LNCaP clone FGC (cell line): Measurements from ENCODE around the gene AHDC1.

Experiments
- DNase-seq: peaks from one replicate; pipeline ENCODE4 v3.0.0-alpha.2; 2011; ENCODE audit warnings: low read depth
- H3K4me3 ChIP-seq: 2 replicates; pipeline ENCODE4 v1.5.1; 2011; ENCODE audit warnings: mild to moderate bottlenecking, low read depth, low read length, control low read depth
- TF ChIP-seq, protein P1 (sequence below): IDR thresholded peaks from 2 replicates; pipeline ENCODE4 v1.5.1; 2012; ENCODE audit warnings: mild to moderate bottlenecking; ENCODE audit not compliant: control insufficient read depth, insufficient read depth; ENCODE audit errors: extremely low read depth

Gene AHDC1

DNA sequence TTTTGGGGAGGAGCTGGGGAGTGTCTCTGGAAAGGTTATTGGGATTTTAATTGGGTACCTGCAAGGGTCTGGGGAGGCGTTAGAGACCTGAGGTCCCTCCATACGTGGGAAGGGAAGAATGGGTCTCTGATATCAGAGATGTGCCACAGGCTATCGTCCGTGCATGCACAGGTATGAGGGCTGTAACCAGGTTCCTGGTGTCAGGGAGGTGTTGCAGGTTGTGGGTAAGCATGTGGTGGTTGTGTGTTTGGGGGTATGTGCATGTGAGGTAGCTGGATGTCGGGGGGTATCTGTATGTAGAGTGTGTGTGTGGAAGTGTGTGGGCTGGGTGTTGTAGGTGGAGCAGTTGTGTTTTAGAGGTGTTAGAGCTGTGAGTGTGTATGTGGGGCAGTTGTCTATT lies 8.3 kb downstream of the AHDC1 start:
- no peak for DNase-seq
- TF ChIP-seq, protein P1, sequence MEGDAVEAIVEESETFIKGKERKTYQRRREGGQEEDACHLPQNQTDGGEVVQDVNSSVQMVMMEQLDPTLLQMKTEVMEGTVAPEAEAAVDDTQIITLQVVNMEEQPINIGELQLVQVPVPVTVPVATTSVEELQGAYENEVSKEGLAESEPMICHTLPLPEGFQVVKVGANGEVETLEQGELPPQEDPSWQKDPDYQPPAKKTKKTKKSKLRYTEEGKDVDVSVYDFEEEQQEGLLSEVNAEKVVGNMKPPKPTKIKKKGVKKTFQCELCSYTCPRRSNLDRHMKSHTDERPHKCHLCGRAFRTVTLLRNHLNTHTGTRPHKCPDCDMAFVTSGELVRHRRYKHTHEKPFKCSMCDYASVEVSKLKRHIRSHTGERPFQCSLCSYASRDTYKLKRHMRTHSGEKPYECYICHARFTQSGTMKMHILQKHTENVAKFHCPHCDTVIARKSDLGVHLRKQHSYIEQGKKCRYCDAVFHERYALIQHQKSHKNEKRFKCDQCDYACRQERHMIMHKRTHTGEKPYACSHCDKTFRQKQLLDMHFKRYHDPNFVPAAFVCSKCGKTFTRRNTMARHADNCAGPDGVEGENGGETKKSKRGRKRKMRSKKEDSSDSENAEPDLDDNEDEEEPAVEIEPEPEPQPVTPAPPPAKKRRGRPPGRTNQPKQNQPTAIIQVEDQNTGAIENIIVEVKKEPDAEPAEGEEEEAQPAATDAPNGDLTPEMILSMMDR: no peak
- no peak overlapping the region for H3K4me3 ChIP-seq

DNA sequence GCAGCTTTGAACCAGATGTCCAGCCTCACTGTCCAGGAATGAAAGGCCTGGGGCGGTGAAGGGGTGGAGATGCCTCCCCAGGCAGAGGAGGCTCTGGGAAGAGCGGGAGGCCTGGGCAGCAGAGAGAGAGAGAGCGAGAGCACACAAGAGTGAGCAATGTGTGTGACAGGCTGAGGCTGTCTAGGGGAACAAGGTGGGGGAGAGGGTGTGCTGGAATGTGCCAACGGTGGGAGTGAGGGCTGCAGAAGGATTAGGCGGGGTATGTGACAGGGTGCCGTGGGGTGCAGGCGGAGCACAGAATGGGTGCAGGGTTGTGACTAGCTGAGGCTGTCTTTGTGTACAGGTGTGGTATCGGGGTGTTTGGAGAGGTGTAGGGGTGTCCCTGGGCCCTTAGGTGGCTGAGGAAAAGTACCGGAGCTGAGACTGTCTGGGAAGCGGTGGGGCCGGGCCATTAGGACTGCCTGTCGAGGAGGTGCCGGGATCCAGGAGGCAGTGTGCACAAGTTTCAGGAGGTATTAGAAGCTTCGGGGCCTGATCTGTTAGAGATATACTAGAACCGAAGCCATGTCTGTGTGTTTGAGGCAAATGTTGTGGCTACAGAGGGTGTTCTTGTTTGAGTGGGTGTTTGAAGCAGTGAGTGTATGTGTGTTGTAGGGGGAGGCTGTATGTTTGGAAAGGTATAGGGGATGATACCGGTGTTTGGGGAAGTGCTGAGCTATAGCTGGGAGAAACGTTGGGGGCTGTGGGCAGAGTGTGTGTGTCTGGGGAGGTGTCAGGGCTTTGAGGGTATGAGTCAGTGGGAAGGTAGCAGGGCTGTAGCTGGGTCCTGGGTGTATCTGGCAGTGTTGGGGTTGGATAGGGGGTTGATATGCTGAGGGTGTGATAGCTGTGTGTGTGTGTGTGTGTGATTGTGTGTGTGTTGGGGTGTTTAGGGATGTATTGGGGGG lies 9.1 kb downstream of the AHDC1 start:
- TF ChIP-seq, protein P1: no peak

DNA sequence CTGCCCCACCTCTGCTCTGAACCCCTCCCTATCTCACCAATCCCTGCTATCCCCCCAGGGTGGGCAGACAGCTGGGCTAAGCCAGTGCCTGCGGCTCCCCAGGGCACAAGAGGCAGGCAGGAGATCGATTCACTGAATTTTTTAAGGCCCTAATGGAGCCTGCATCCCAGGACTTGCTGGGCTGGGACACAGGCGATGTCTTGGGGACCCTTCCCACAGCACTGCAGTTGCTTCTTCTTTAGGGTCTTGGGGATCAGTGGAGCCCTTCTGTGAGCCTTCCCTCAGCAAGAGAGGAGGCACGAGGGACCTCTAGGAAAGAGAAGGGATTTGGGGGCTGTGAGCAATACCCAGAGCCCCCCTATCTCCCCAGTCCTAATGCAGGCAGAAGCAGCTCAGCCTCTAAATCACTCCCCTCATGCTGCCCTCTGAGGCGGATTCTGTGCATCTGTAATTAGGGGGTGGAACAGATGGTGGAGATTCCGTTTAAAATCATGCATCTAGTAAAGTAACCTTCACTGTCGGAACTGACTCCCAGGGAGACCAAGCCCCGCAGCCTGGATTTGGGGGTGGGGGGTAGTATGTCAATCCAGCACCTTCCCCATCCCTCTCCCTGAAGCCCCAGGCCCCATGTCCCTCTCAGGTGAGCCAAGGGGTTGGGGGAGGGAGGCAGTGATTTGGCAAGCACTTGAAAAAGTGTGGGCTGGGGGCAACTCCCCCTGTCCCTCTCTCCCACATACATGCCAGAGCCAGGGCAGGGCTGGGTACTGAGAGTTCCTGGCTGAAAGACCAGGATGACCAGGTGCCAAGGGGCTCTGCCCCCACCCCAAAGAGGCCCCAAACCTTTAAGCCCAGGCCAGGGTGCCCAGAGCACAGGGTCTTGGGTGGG lies 10.0 kb downstream of the AHDC1 start:
- H3K4me3 ChIP-seq: no peak overlapping the region
- TF ChIP-seq, protein P1: no peak
- no peak for DNase-seq

More for the DNA sequence above, 9.1 kb downstream of the AHDC1 start:
- H3K4me3 ChIP-seq: no peak overlapping the region
- DNase-seq: no peak

- no peak overlapping the region for H3K4me3 ChIP-seq
- DNase-seq: no peak
These were observed 10.8 kb downstream of the AHDC1 start for GRCh38 chr1:27592931-27593677.

GRCh38 chr1:27592232-27592930 lies 11.6 kb downstream of the AHDC1 start:
- H3K4me3 ChIP-seq: no peak overlapping the region
- TF ChIP-seq, protein P1: no peak
- DNase-seq: no peak

More at GRCh38 chr1:27592931-27593677, 10.8 kb downstream of the AHDC1 start:
- TF ChIP-seq, protein P1: no peak

- DNase-seq: no peak
- no peak overlapping the region for H3K4me3 ChIP-seq
- TF ChIP-seq, protein P1: no peak
These were observed 12.3 kb downstream of the AHDC1 start for GRCh38 chr1:27591622-27592021.
